Mammary microvascular endothelial cell (primary cell): Measurements from ENCODE around the gene ETV3L. TPM values are rescaled to one million over a fixed set of nuclear protein-coding genes. Genes with fewer than 3 reads are reported as not detected.

ENCODE experiments used
- total RNA-seq: library from RNA; depleted of rRNA; stranded (reverse); fragments of >200 nt; gene quantifications from 2 replicates; pipeline ENCODE4 v1.2.3, GENCODE V29; 2015

ETV3L gene
- not detected in 2 replicates for total RNA-seq

GRCh38 chr1:157099633-157100009 lies at the start of gene ETV3L:
TSS of gene ETV3L (minus strand) at chr1:157099808. CDS start at chr1:157099523, 285 bp downstream.

GRCh38 chr1:157138220-157139051 lies 38.8 kb upstream of the ETV3L start, which contains the start of gene ETV3:
TSS of gene ETV3 (minus strand) at chr1:157138395. CDS start at chr1:157136352, 2,043 bp downstream.

GRCh38 chr1:157045250-157046218 lies 54.1 kb downstream of the ETV3L start, which contains the start of gene ARHGEF11:
TSS of gene ARHGEF11 (minus strand) at chr1:157045742. CDS start at chr1:157044330, 1,412 bp downstream.

Other genes with a start within 250 kb of the ETV3L start
- gene INSRR, start 240.7 kb downstream of the ETV3L start, total RNA-seq, result not detected in 2 replicates
- not detected in 2 replicates for gene NTRK1, start 238.9 kb downstream of the ETV3L start, total RNA-seq
- 46.7 and 49.8 TPM in 2 replicates for gene PEAR1, start 206.1 kb downstream of the ETV3L start, total RNA-seq
- 0.34 TPM in 1 of 2 replicates, not detected in the other for gene LRRC71, start 179.2 kb downstream of the ETV3L start, total RNA-seq
- 12.2 and 14.2 TPM in 2 replicates for gene ARHGEF11, start 54.1 kb downstream of the ETV3L start, total RNA-seq
- 9.0 and 9.2 TPM in 2 replicates for gene ETV3, start 38.6 kb upstream of the ETV3L start, total RNA-seq